Fibroblast of the conjunctiva (primary cell): Measurements from ENCODE around the gene ZNF184.
A peak's percentile ranks its signal among the peaks of the same experiment; 100 is the strongest.
"Not testable (repeated sequence)": the region's sequence is repeated elsewhere in the genome, so short reads cannot be mapped to it uniquely, and the experiment has no call there.

Experiments
- DNase-seq: peaks from one replicate; pipeline ENCODE4 v3.0.0-alpha.2; 2010; ENCODE audit warnings: low read depth

The ZNF184 gene

DNA sequence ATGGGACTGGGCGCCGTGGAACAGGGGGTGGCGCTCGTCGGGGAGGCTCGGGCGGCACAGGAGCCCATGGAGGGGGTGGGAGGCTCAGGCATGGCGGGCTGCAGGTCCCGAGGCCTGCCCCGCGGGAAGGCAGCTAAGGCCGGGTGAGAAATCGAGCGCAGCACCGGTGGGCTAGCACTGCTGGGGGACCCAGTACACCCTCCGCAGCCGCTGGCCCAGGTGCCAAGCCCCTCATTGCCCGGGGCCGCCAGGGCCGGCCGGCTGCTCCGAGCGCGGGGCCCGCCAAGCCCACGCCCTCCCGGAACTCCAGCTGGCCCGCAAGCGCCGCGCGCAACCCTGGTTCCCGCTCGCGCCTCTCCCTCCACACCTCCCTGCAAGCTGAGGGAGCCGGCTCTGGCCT is 48.1 kb downstream of the ZNF184 start:
- not testable (repeated sequence) for DNase-seq

DNA sequence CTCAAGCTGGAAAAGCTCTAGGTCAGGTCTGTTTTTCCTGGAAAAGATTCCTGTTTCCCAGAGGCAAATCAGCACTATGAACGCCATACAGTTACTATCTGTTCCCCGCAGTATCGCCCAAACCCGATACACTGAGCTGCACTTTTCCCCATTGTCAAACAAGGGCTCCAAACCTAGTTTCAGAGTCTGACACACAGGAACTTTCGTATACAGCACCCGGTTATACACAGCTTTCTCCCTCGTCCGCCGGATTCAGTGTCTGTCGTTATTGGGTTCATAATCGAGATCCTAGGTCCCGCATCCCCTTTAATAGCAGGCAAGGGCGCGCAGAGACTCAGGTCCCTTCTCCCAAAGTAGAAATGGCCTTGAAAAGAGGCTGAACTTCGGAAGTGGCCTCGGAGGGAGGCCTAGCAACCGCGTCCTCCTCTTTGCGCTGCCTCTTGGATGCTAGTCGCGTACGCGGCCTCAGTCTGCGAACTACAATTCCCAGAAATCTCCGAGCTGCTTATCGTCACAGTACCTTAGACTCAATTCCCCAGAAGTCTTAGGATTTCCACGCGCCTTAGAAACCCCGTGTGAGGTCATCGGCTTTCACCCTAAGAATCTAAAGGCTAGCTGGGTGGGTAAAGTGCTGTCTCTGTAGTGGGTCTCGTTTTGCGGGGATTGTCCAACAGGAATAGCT is 50.1 kb downstream of the ZNF184 start:
- DNase-seq, result peak; percentile 17

DNA sequence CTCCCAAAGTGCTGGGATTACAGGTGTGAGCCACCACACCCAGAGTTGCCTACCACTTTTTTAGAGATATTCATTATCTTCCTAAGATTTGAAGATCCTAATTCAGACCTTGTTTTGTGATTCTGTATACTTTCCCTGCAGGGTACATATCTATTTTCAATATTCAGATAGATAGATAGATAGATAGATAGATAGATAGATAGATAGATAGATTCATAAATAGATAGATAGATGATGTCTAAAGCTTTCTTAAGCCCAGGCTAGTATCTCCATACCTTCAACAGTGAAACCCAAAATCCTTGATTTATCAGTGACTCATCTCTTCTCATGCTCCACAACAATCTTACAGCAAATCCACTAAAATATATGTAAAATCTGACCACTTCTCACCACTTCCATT is 53.5 kb downstream of the ZNF184 start:
- no peak for DNase-seq

- no peak for DNase-seq
Observed at GRCh38 chr6:27415898-27416297, 57.0 kb downstream of the ZNF184 start.

DNA sequence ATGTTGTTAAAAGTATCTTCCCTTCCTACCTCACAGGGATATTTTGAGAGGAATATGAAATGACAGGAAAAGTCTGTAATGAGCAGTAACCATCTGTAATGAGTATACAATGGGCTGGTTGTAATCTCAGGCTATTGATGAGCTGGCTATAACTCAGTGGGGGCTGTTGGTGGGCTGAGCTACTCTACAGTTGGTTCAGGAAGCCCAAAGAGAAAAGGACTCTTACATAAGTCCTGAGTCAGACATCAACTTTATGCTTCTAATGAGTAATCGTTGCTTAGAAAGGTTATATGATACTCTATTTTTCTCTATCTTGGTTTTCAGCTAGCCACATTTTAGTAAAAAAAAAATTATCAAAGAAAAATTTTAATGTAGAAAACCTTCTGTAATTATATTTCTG is 57.9 kb downstream of the ZNF184 start:
- DNase-seq, result no peak

DNA sequence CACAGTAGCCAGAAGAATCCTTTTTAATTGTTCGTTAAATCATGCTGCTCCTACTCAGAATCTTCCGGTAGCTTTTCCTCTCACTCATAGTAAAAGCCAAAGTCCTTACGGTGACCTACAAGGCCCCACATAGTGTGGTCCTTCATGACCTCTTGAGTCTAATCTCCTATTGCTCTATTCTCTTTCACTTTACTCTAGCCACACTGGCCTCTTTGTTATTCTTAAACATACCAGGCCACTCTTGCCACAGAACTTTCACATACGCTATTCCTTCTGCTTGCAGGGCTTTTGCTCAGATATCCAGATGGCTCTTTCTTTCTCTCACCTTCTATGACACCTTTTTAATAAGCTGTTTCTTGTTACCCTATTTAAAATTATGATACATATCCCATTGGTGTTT is 58.6 kb downstream of the ZNF184 start:
- DNase-seq, result no peak

DNA sequence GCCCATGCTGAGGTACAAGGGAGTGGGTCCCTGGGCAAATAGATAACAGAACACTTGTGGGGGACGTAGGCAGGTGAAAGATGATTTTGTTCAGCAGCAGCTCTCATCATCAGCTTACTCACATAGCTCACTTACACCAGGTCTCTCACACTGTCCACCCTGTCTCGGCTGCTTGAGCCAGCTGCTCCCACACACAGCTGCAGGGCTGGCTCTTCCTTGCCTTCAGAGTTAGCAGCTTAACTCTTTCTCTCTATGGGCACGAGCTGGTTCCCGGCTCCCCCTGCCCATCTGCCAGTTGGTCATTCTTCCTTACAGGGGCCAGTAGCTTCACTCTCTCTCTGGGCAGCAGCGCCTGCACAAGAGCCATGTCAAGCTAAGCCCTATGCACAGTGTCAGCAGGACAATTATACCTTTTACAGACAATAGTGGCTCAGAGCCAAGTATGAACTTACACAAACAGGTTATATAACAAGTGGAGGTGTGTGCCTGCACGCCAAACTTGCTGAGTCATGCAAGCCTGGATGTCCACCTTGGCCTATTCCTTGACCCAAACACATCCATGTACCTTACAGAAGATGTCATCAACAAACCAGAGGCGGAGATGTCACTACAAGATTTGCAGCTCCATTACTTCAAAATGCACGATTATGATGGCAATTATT is 65.6 kb downstream of the ZNF184 start:
- DNase-seq, result no peak

GRCh38 chr6:27406085-27406484 is 66.8 kb downstream of the ZNF184 start:
- no peak for DNase-seq

- DNase-seq, result no peak
Observed at GRCh38 chr6:27400877-27401642, 71.8 kb downstream of the ZNF184 start.
